SK-N-SH (cell line): ENCODE measurements around the gene ADAMTS10. TPM values are rescaled to one million over a fixed set of nuclear protein-coding genes. Genes with fewer than 3 reads are reported as not detected.

Source experiments
- CTCF ChIA-PET: fragments of 300-600, 350-600 bp; formaldehyde crosslinking; extraction: SDS; loops from one replicate; lab custom pipeline; 2021; lab: Yijun Ruan, JAX
- POLR2A ChIA-PET: fragments of 350-600 bp; sonication (Branson Sonifier 250); formaldehyde crosslinking; extraction: SDS; loops from one replicate; lab custom pipeline; 2020; ENCODE audit warnings: antibody characterized with exemption, inconsistent platforms; lab: Yijun Ruan, JAX
- DNase-seq: peaks from one replicate; pipeline ENCODE4 v3.0.0; 2012
- H2AFZ ChIP-seq: fragments of 200-600 bp; sonication (generic); 2 replicates; pipeline ENCODE4 v1.8.1; 2016; ENCODE audit warnings: antibody characterized with exemption, mild to moderate bottlenecking, low read depth
- H3F3A ChIP-seq: fragments of 200-600 bp; sonication (generic); replicated peaks from 2 replicates; pipeline ENCODE3; 2016; ENCODE audit warnings: antibody characterized with exemption, mild to moderate bottlenecking; ENCODE audit not compliant: insufficient read depth
- H3K27ac ChIP-seq, 2 experiments: fragments of 200-500 bp in 1 of 2; fragments of 200-600 bp in 1 of 2; sonication (Bioruptor generic) in 1 of 2; sonication (generic), shearing (Covaris generic) in 1 of 2; 2 replicates each; pipeline versions ENCODE4 v1.5.1 to v1.6.1; 2014 to 2016; ENCODE audit warnings: low read depth in 2 of 2, inconsistent platforms in 1 of 2, low read length in 1 of 2, mild to moderate bottlenecking in 1 of 2, mixed read lengths in 1 of 2
- H3K27me3 ChIP-seq: fragments of 200-600 bp; sonication (generic), shearing (Covaris generic); 2 replicates; pipeline ENCODE4 v1.6.1; 2016; ENCODE audit warnings: mixed run types; ENCODE audit not compliant: insufficient read depth
- H3K36me3 ChIP-seq, 2 experiments: fragments of 200-500 bp in 1 of 2; fragments of 200-600 bp in 1 of 2; sonication (Bioruptor generic) in 1 of 2; sonication (generic) in 1 of 2; replicated peaks in 1 of 2; 2 replicates each; pipeline versions ENCODE3 to v1.5.1; 2014 to 2016; ENCODE audit warnings: low read length in 1 of 2, mild to moderate bottlenecking in 1 of 2; ENCODE audit not compliant: insufficient read depth in 2 of 2, control insufficient read depth in 1 of 2
- H3K4me1 ChIP-seq, 2 experiments: fragments of 200-500 bp in 1 of 2; fragments of 200-600 bp in 1 of 2; sonication (Bioruptor generic) in 1 of 2; sonication (generic), shearing (Covaris generic) in 1 of 2; 2 replicates each; pipeline versions ENCODE4 v1.5.1 to v1.6.1; 2014 to 2016; ENCODE audit warnings: low read depth in 1 of 2, low read length in 1 of 2, mixed run types in 1 of 2; ENCODE audit not compliant: insufficient read depth in 2 of 2, control insufficient read depth in 1 of 2
- H3K4me2 ChIP-seq: fragments of 200-600 bp; sonication (generic), shearing (Covaris generic); 2 replicates; pipeline ENCODE4 v1.6.1; 2017; ENCODE audit warnings: mixed run types
- H3K4me3 ChIP-seq, 2 experiments: fragments of 200-500 bp in 1 of 2; fragments of 200-600 bp in 1 of 2; sonication (Bioruptor generic) in 1 of 2; sonication (generic), shearing (Covaris generic) in 1 of 2; 2 replicates each; pipeline versions ENCODE4 v1.5.1 to v1.8.1; 2014 to 2016; ENCODE audit warnings: low read depth in 2 of 2, inconsistent platforms in 1 of 2, low read length in 1 of 2, mild to moderate bottlenecking in 1 of 2, mixed read lengths in 1 of 2, moderate library complexity in 1 of 2
- H3K79me2 ChIP-seq: fragments of 200-600 bp; sonication (generic); 2 replicates; pipeline ENCODE4 v1.8.1; 2017; ENCODE audit warnings: mild to moderate bottlenecking; ENCODE audit not compliant: insufficient read depth
- H3K9ac ChIP-seq: fragments of 200-600 bp; sonication (generic); 2 replicates; pipeline ENCODE4 v1.6.1; 2017; ENCODE audit warnings: mixed run types
- H3K9me2 ChIP-seq: fragments of 200-600 bp; sonication (generic); 2 replicates; pipeline ENCODE4 v1.6.1; 2017; ENCODE audit warnings: mixed run types
- H3K9me3 ChIP-seq: fragments of 200-600 bp; sonication (generic); 2 replicates; pipeline ENCODE4 v1.6.1; 2017; ENCODE audit warnings: mixed run types, mild to moderate bottlenecking, moderate library complexity
- H4K20me1 ChIP-seq: fragments of 200-600 bp; sonication (generic); 2 replicates; pipeline ENCODE4 v1.6.1; 2017; ENCODE audit warnings: mild to moderate bottlenecking, mixed run types; ENCODE audit not compliant: insufficient read depth
- EZH2phosphoT487 ChIP-seq: fragments of 200-600 bp; sonication (generic); IDR thresholded peaks from 2 replicates; pipeline ENCODE4 v1.6.1; 2017; ENCODE audit warnings: low read depth, mixed run types, mild to moderate bottlenecking, antibody characterized with exemption, moderate library complexity, borderline replicate concordance
- FOSL2 ChIP-seq: IDR thresholded peaks from 2 replicates; pipeline ENCODE4 v1.4.0; 2012; ENCODE audit warnings: low read depth, mild to moderate bottlenecking, moderate library complexity, borderline replicate concordance
- FOXJ3 ChIP-seq: sonication (generic); formaldehyde crosslinking; IDR thresholded peaks from 2 replicates; pipeline ENCODE4 v1.5.1; 2020; ENCODE audit warnings: mild to moderate bottlenecking, missing genetic modification reagents
- MEF2A ChIP-seq: IDR thresholded peaks from 2 replicates; pipeline ENCODE4 v1.4.0; 2012; ENCODE audit warnings: low read depth, borderline replicate concordance
- NRF1 ChIP-seq: IDR thresholded peaks from 2 replicates; pipeline ENCODE4 v1.6.1; 2012; ENCODE audit warnings: low read depth, mild to moderate bottlenecking, low read length
- REST ChIP-seq: IDR thresholded peaks from 2 replicates; pipeline ENCODE4 v1.6.1; 2012; ENCODE audit warnings: mild to moderate bottlenecking, low read depth, low read length, moderate library complexity
- RXRA ChIP-seq: IDR thresholded peaks from 2 replicates; pipeline ENCODE4 v1.4.0; 2012; ENCODE audit warnings: low read depth, mild to moderate bottlenecking, borderline replicate concordance
- SIN3A ChIP-seq: IDR thresholded peaks from 2 replicates; pipeline ENCODE4 v1.6.1; 2012; ENCODE audit warnings: low read depth, mild to moderate bottlenecking, low read length, moderate library complexity, borderline replicate concordance
- YY1 ChIP-seq: IDR thresholded peaks from 2 replicates; pipeline ENCODE4 v1.4.0; 2012; ENCODE audit warnings: low read depth, mild to moderate bottlenecking
- WGBS: methylation state at CpG from one replicate; pipeline ENCODE4 v1.1.6; 2017; ENCODE audit warnings: low lambda C conversion rate; 5-methylcytosine and 5-hydroxymethylcytosine counted together
- polyA plus RNA-seq, 3 experiments: library from polyadenylated mRNA; depleted of rRNA; stranded (reverse); fragments of >200 nt; gene quantifications; 2 replicates each; pipeline ENCODE4 v1.2.3, GENCODE V29; 2012
- TF ChIP-seq, protein P1 (sequence below): IDR thresholded peaks from 2 replicates; pipeline ENCODE4 v1.4.0; 2012; ENCODE audit warnings: low read depth, borderline replicate concordance
- TF ChIP-seq, protein P2 (sequence below): IDR thresholded peaks from 2 replicates; pipeline ENCODE4; 2012
- TF ChIP-seq, protein P3 (sequence below): fragments of 150-350 bp; IDR thresholded peaks from 2 replicates; pipeline ENCODE4 v1.6.1; 2017; ENCODE audit warnings: antibody characterized with exemption, low read length, low read depth, borderline replicate concordance

ADAMTS10 gene
- polyA plus RNA-seq, 1 of the 3 experiments (the other 2 are of a cell fraction) = 3.6 TPM

GRCh38 chr19:8631425-8631819, 20.9 kb upstream of the ADAMTS10 start:
- H4K20me1 ChIP-seq = no peaks in the 10 kb centered on the region
- TF ChIP-seq, protein P1, sequence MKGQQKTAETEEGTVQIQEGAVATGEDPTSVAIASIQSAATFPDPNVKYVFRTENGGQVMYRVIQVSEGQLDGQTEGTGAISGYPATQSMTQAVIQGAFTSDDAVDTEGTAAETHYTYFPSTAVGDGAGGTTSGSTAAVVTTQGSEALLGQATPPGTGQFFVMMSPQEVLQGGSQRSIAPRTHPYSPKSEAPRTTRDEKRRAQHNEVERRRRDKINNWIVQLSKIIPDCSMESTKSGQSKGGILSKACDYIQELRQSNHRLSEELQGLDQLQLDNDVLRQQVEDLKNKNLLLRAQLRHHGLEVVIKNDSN = no peak
- TF ChIP-seq FOXJ3 (CRISPR knock-in tag) (no peak), YY1 (no peak), REST (no peak), EZH2phosphoT487 (no peak), RXRA (no peak), MEF2A (no peak), NRF1 (no peak)
- TF ChIP-seq, protein P2, sequence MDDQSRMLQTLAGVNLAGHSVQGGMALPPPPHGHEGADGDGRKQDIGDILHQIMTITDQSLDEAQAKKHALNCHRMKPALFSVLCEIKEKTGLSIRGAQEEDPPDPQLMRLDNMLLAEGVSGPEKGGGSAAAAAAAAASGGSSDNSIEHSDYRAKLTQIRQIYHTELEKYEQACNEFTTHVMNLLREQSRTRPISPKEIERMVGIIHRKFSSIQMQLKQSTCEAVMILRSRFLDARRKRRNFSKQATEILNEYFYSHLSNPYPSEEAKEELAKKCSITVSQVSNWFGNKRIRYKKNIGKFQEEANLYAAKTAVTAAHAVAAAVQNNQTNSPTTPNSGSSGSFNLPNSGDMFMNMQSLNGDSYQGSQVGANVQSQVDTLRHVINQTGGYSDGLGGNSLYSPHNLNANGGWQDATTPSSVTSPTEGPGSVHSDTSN = no peak
- no peak overlapping the region for H3K9ac ChIP-seq
- no peaks in the 10 kb centered on the region; a peak in 1 of 4 replicates for H3K4me1 ChIP-seq
- ChIA-PET CTCF (interaction anchor here (0.8 to 1.1 kb wide), 2 partner anchors 11 to 63 kb away, joined by 3 read pairs; no protein-coding TSS in a partner anchor), POLR2A (no interaction called here)
- no peak overlapping the region for H2AFZ ChIP-seq
- no peak overlapping the region for H3K4me3 ChIP-seq
- WGBS = 20% methylated on average over 11 of the region's 11 CpGs
- no peak for DNase-seq
- H3K27ac ChIP-seq = no peak overlapping the region
- no peaks in the 10 kb centered on the region for H3K79me2 ChIP-seq
- H3K27me3 ChIP-seq = no peaks in the 10 kb centered on the region; the same call in 1 of the 2 replicates
- no peaks in the 10 kb centered on the region for H3K9me2 ChIP-seq
- H3F3A ChIP-seq = no peaks in the 10 kb centered on the region
- no peak overlapping the region for H3K4me2 ChIP-seq
- H3K9me3 ChIP-seq = no peaks in the 10 kb centered on the region
- H3K36me3 ChIP-seq = no peaks in the 10 kb centered on the region

- WGBS = 15% methylated on average over 6 of the region's 6 CpGs
- H4K20me1 ChIP-seq = no peaks in the 10 kb centered on the region
- no peak for DNase-seq
- H3K36me3 ChIP-seq = no peaks in the 10 kb centered on the region
- no peak overlapping the region for H3K27ac ChIP-seq
- no peaks in the 10 kb centered on the region for H3K9me3 ChIP-seq
- POLR2A ChIA-PET = no interaction called here
- no peak overlapping the region for H3K4me2 ChIP-seq
- no peaks in the 10 kb centered on the region for H3K9me2 ChIP-seq
- H3K27me3 ChIP-seq = no peaks in the 10 kb centered on the region; the same call in 1 of the 2 replicates
- CTCF ChIA-PET = interaction anchor here (0.8 to 1.1 kb wide), 2 partner anchors 11 to 63 kb away, joined by 3 read pairs; no protein-coding TSS in a partner anchor
- TF ChIP-seq, protein P3, sequence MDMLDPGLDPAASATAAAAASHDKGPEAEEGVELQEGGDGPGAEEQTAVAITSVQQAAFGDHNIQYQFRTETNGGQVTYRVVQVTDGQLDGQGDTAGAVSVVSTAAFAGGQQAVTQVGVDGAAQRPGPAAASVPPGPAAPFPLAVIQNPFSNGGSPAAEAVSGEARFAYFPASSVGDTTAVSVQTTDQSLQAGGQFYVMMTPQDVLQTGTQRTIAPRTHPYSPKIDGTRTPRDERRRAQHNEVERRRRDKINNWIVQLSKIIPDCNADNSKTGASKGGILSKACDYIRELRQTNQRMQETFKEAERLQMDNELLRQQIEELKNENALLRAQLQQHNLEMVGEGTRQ = no peak
- TF ChIP-seq FOSL2 = no peak
- TF ChIP-seq REST = no peak
- TF ChIP-seq SIN3A = no peak
- H3K9ac ChIP-seq = no peak overlapping the region
- no peak overlapping the region for H2AFZ ChIP-seq
- H3K4me3 ChIP-seq = no peak overlapping the region
- no peaks in the 10 kb centered on the region; a peak in 1 of 4 replicates for H3K4me1 ChIP-seq
- H3F3A ChIP-seq = no peaks in the 10 kb centered on the region
- H3K79me2 ChIP-seq = no peaks in the 10 kb centered on the region
These were observed 20.4 kb upstream of the ADAMTS10 start for GRCh38 chr19:8630796-8631424.
